Measurements from ENCODE around the gene PACS2.

PACS2 gene

GRCh38 chr14:105384605-105385321 is 70.2 kb downstream of the PACS2 start:
- no peak overlapping the region for H3K27ac ChIP-seq
- no peak overlapping the region for H3K4me3 ChIP-seq
- TF ChIP-seq, protein P1, sequence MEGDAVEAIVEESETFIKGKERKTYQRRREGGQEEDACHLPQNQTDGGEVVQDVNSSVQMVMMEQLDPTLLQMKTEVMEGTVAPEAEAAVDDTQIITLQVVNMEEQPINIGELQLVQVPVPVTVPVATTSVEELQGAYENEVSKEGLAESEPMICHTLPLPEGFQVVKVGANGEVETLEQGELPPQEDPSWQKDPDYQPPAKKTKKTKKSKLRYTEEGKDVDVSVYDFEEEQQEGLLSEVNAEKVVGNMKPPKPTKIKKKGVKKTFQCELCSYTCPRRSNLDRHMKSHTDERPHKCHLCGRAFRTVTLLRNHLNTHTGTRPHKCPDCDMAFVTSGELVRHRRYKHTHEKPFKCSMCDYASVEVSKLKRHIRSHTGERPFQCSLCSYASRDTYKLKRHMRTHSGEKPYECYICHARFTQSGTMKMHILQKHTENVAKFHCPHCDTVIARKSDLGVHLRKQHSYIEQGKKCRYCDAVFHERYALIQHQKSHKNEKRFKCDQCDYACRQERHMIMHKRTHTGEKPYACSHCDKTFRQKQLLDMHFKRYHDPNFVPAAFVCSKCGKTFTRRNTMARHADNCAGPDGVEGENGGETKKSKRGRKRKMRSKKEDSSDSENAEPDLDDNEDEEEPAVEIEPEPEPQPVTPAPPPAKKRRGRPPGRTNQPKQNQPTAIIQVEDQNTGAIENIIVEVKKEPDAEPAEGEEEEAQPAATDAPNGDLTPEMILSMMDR (IDR thresholded peaks at IDR 0.05): no peak
- no peak for DNase-seq (ENCODE audit: low spot score)

DNA sequence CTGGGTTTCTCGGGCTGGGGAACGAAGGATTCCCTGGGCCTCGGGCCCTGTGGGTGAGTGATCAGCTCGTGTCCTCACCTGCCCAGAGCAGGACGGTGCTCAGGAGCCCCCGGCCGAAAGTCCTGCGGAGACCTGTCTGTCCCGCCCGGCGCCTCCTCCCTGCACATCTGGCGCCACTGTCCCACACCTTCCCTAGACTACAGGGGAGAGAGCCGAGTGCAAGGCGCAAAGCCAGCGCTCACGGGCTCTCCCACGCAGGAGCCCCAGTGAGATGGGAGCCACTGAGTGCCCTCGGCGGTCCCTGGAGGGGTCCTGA is 70.7 kb downstream of the PACS2 start:
- Histone ChIP-seq H3K27ac (peak overlapping the region in 1 of 2 donors; percentile 21), H3K4me3 (no peak overlapping the region)
- TF ChIP-seq, protein P1 (IDR thresholded peaks at IDR 0.05): no peak
- DNase-seq (ENCODE audit: low spot score): no peak

- TF ChIP-seq, protein P1 (IDR thresholded peaks at IDR 0.05): no peak
- peak overlapping the region in 1 of 2 donors; percentile 21 for H3K27ac ChIP-seq
- no peak for DNase-seq (ENCODE audit: low spot score)
- no peak overlapping the region for H3K4me3 ChIP-seq
These were observed 71.3 kb downstream of the PACS2 start for GRCh38 chr14:105385698-105386365.

DNA sequence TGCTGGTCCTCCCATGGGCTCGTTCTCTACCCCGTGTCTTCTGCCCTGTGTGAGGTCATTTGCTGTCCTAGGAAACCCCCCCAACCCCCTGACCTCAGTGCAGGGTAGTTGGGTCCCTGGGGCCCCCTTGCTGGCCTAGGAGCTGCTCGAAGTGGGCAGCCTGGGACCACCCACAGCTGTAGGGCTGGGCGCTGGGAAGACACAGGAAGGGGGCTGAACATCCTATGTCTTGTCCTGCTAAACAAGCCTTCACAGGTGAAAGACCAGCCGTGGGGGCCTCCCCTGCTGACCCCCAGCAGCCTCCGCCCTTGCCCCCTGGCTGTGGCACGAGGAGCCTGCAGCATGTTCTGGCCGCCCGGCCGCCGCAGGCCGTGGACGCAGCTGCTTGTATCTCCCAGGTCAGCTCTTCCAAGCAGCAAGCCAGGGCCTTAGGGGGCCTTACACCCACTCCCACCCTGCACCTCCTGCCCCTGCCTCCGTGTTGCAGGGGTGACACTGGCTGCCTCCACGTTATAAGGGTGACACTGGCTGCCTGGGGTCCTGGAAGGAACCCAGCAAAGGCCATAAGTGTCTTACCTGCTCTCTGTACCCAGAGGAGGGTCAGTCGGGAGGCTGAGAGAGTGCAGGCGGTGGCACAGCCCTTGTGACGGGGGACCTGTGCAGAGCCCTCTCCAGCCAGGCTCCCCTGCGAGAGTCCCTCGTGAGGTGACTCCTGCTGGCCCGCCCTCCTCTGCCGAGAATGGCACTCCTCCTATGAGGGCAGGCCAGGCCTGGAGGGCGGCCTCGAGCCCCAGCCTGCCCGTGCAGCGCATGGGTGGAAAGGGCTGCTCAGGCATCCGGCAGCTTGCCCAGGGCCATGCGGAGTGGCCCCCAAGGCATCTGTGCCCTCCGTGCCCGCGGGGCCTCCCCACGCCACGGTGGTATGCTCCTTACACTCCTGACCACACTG is 72.3 kb downstream of the PACS2 start:
- H3K4me3 ChIP-seq: no peak overlapping the region
- no peak for DNase-seq (ENCODE audit: low spot score)
- TF ChIP-seq, protein P1 (IDR thresholded peaks at IDR 0.05): no peak
- no peak overlapping the region for H3K27ac ChIP-seq

DNA sequence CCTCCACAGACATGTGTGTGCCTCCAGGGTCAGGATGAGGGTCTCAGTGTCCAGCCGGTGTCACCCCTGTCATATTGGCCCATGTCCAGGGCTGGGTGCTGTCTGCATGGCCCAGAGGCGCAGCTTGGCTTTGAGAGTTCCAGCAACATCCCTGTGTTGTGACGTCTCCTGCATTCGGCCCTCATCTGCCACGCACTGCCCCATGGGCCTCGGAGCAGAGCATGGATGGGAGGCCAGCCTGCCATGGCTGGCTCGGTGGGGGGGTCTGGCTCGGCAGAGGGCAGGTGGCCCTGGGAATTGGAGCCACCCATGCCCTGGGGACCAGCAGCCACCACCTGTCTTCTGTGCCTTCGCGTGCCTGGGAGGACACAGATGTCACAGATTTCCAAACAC is 73.0 kb downstream of the PACS2 start:
- no peak for DNase-seq (ENCODE audit: low spot score)
- TF ChIP-seq, protein P1 (IDR thresholded peaks at IDR 0.05): no peak
- H3K27ac ChIP-seq: no peak overlapping the region

GRCh38 chr14:105388110-105388951 is 73.8 kb downstream of the PACS2 start:
- DNase-seq (ENCODE audit: low spot score): no peak
- H3K4me3 ChIP-seq: no peak overlapping the region
- TF ChIP-seq, protein P1 (IDR thresholded peaks at IDR 0.05): no peak
- peak overlapping the region in 1 of 2 donors; percentile 79 for H3K27ac ChIP-seq

More for the DNA sequence above, 73.0 kb downstream of the PACS2 start:
- H3K4me3 ChIP-seq: no peak overlapping the region
